Activated naive CD8-positive, alpha-beta T cell treated with anti-CD3 and anti-CD28 coated beads, Interleukin-2, amount 10 ng/mL, durations not matched to agents 7 days and 5 days (primary cell): ENCODE measurements around the gene GPM6B. TPM values are rescaled to one million over a fixed set of nuclear protein-coding genes. Genes with fewer than 3 reads are reported as not detected.

Source experiments
- ATAC-seq: fragments of 150-1000 bp; cut with Tn5 transposase; one replicate; pipeline ENCODE4 v1.10.0; 2021; ENCODE audit warnings: low read depth, moderate library complexity
- POLR2A ChIA-PET: fragments of 350-600 bp; sonication (Branson Sonifier 250); formaldehyde crosslinking; loops from one replicate; lab custom pipeline; 2021; ENCODE audit warnings: antibody characterized with exemption; lab: Charles Lee
- DNase-seq: peaks from one replicate; pipeline ENCODE4 v3.0.0; 2021
- H3K27ac Mint-ChIP-seq: one replicate; pipeline ENCODE4 v1.8.0; 2022; ENCODE audit warnings: mild to moderate bottlenecking, mixed read lengths
- H3K27me3 Mint-ChIP-seq: one replicate; pipeline ENCODE4 v1.8.0; 2022; ENCODE audit warnings: mild to moderate bottlenecking, moderate library complexity, mixed read lengths
- H3K36me3 Mint-ChIP-seq: one replicate; pipeline ENCODE4 v1.8.0; 2021; ENCODE audit warnings: mild to moderate bottlenecking, mixed read lengths
- H3K4me1 Mint-ChIP-seq: one replicate; pipeline ENCODE4 v1.8.0; 2021; ENCODE audit warnings: mixed read lengths
- H3K4me3 Mint-ChIP-seq: one replicate; pipeline ENCODE4 v1.8.0; 2022; ENCODE audit warnings: mild to moderate bottlenecking, moderate library complexity, mixed read lengths
- H3K9me3 Mint-ChIP-seq: one replicate; pipeline ENCODE4 v1.8.0; 2021; ENCODE audit warnings: mixed read lengths
- total RNA-seq, 2 experiments: library from RNA; stranded (reverse); gene quantifications; one replicate each; pipeline ENCODE4 v1.2.3, GENCODE V29; 2021

Gene GPM6B
- total RNA-seq, 2 experiments from 2014 or later, result not detected

DNA sequence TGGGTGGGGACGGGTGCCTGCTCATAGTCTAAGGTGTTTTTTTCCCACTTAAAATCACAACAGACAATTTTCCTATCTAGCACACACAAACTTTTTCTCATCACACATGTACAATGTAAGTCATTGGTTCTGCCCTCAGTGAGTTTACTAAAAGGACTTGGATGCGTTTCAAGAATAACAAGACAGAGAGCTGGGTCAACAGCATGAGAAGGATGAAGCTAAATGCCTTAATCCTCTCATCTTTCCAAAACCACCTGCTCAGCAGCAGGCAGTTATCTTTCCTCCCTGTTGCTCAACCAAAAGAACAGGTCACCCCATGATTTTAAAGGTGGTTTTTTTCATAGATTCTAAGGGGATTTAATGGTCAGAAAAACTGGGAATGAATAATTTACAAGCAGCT, 42.2 kb downstream of the GPM6B start:
- POLR2A ChIA-PET, result no interaction called here

DNA sequence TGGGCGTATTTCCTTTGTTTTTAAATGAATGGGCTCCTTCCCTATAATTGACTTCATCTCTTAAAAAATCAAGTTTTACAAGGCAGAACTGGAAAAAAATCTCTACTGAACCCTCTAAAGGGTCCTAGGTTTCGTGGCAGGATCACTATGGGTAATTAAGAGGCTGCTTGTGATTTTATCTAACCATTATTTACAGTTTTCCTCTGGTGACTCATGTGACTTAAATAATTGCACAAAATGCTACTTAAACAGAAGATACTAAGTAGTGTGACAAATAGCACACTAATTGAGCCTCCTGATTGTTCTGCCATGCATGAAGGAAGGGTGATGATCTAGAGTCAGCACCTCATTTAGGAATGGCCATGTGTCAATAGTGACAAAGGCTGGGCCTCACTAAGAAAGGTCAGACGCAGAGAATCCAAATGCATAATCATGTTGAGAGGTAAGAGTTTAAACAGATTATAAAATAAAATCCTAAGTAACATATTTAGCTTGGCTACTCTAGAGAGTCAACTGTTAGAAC, 46.8 kb downstream of the GPM6B start:
- POLR2A ChIA-PET, result no interaction called here
- H3K4me1 Mint-ChIP-seq, result peaks cover 3% of the 10 kb centered on the region
- no peak overlapping the region for H3K27ac Mint-ChIP-seq
- no peaks in the 10 kb centered on the region for H3K27me3 Mint-ChIP-seq
- no peaks in the 10 kb centered on the region for H3K9me3 Mint-ChIP-seq
- ATAC-seq (no peak), DNase-seq (no peak)
- peaks cover 30% of the 10 kb centered on the region for H3K36me3 Mint-ChIP-seq
- no peak overlapping the region for H3K4me3 Mint-ChIP-seq

More for the DNA sequence above, 42.2 kb downstream of the GPM6B start:
- peaks cover 3% of the 10 kb centered on the region for H3K4me1 Mint-ChIP-seq
- no peaks in the 10 kb centered on the region for H3K27me3 Mint-ChIP-seq
- no peak overlapping the region for H3K4me3 Mint-ChIP-seq
- H3K27ac Mint-ChIP-seq, result no peak overlapping the region
- DNase-seq (no peak), ATAC-seq (no peak)
- no peaks in the 10 kb centered on the region for H3K9me3 Mint-ChIP-seq
- H3K36me3 Mint-ChIP-seq, result peaks cover 11% of the 10 kb centered on the region

DNA sequence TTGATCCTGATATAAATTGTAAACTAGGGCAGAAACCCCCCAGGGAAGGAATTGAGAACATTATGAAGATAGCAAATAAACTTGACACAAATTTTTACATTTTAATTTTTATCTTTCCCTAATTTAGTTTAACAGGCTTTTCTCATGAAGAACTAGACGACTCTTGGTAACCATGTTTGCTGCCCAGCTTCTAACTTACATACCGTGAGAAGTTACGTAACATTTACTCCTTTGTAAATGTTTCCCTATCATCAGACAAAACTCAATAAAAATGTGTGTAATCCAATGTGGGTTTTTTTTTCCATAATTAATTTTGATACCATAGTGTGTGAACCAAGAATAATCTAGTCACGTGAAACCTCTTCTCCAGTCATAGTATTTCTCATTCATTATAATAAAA, 48.0 kb downstream of the GPM6B start:
- no peak overlapping the region for H3K27ac Mint-ChIP-seq
- H3K36me3 Mint-ChIP-seq, result peaks cover 27% of the 10 kb centered on the region
- H3K27me3 Mint-ChIP-seq, result no peaks in the 10 kb centered on the region
- peaks cover 3% of the 10 kb centered on the region for H3K4me1 Mint-ChIP-seq
- H3K9me3 Mint-ChIP-seq, result no peaks in the 10 kb centered on the region
- H3K4me3 Mint-ChIP-seq, result no peak overlapping the region
- POLR2A ChIA-PET, result no interaction called here
- ATAC-seq, result no peak
- no peak for DNase-seq

DNA sequence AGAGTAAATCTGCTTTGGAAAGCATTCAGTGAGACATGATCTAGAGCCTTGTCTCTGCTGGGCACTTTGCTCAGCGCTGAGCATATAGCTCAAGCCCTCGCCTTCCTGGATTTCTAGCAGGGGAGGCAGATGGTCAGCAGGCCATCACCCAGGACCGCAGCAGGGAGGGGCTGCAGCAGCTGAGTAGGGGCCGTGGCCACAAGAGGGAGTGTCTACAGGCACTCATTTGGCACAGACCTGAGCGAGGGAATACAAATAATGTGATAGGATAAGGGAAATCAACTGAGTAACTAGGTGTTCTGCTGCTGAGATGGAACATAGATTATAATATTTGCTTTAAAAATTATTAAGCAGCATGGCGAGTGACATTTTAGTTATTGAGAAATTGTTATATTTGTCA, 52.1 kb downstream of the GPM6B start:
- H3K36me3 Mint-ChIP-seq, result peaks cover 25% of the 10 kb centered on the region
- POLR2A ChIA-PET, result interaction anchor here (0.6 kb wide), 1 partner anchor 67 kb away, joined by 11 read pairs; no protein-coding TSS in a partner anchor
- H3K27ac Mint-ChIP-seq, result no peak overlapping the region
- no peaks in the 10 kb centered on the region for H3K27me3 Mint-ChIP-seq
- no peak for DNase-seq
- no peak overlapping the region for H3K4me3 Mint-ChIP-seq
- no peak for ATAC-seq
- no peaks in the 10 kb centered on the region for H3K9me3 Mint-ChIP-seq
- no peaks in the 10 kb centered on the region for H3K4me1 Mint-ChIP-seq

DNA sequence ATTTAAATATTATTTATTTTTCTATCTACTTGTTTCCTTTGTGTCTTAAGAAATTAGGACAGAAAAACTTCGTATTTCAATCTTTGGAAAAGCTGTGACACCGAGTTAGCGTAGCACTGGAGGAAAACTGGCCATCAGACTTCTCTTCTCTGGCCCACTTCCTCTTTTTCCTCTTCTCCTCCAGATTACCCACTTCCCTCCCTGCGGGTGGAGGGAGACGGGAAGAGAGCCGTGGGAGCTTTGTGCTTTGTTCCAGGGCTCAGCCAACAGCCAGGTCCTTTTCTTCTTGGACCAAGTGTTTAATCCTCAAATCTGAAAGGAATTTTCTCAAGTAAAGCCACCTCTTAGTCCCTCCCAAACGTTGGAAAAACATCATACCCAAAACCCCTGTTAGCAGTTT, 52.6 kb downstream of the GPM6B start:
- Mint-ChIP-seq H3K27ac (no peak overlapping the region), H3K4me3 (no peak overlapping the region), H3K36me3 (peaks cover 25% of the 10 kb centered on the region), H3K4me1 (no peaks in the 10 kb centered on the region), H3K9me3 (no peaks in the 10 kb centered on the region), H3K27me3 (no peaks in the 10 kb centered on the region)
- POLR2A ChIA-PET, result no interaction called here
- ATAC-seq (no peak), DNase-seq (no peak)

DNA sequence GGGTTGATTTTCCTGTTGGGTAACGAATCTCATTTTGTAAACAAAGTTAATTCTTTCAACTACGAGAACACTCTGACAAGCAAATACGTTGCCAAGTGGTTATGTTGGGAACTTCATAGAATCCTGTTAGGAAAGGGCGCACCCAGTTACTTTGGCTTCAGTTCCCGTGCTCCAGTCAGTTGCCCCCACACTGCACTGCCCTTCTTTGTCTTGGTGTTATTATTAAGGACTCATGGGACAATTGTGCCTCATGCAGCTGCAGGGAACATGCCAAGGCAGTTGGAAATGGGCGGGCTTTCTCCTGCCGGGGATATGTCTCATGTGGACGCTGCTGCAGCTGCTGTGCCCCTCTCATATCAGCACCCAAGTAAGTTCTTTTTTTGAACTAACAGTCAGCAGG, 53.4 kb downstream of the GPM6B start:
- ATAC-seq, result no peak
- H3K27ac Mint-ChIP-seq, result no peak overlapping the region
- no peak overlapping the region for H3K4me3 Mint-ChIP-seq
- DNase-seq, result no peak
- POLR2A ChIA-PET, result no interaction called here
- H3K27me3 Mint-ChIP-seq, result no peaks in the 10 kb centered on the region
- H3K4me1 Mint-ChIP-seq, result no peaks in the 10 kb centered on the region
- peaks cover 23% of the 10 kb centered on the region for H3K36me3 Mint-ChIP-seq
- H3K9me3 Mint-ChIP-seq, result no peaks in the 10 kb centered on the region

DNA sequence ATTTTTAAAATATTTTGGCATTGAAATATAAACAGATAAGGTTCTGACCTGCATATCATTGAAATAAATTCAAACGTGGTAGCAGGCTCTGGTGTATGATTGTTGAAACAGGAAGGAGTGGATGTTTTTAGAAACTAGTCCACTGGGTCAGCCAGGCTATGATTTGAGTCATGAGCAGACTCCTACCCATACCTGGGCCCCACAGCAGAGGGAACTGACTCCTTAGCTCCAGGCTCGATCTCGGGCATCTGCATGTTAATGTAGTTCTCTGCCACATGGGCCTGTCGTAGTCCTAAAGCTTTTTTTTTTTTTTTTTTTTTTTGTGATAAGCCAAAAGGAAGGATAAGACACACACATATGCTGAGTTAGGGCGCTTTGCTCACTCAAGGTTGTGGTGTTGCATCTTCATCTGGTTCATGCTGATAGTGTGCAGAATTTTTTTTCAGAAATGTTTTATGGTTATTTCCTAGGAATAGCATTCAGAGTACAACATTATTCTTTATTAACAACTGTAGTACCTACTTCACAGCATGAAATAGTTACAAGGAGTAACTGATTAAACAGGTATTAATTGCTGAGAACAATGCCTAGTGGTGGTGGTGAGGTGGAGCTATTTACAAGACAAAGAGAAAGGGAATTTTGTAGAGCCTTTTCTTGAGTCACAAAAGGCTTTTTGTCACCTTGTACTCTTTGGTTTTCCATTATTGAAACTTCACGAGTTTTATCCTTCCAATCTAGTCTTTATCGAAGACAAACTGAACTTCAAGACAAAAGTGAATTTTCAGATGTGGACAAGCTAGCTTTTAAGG, 55.1 kb downstream of the GPM6B start:
- POLR2A ChIA-PET, result no interaction called here
- H3K27ac Mint-ChIP-seq, result no peak overlapping the region
- H3K36me3 Mint-ChIP-seq, result peaks cover 14% of the 10 kb centered on the region
- no peaks in the 10 kb centered on the region for H3K27me3 Mint-ChIP-seq
- ATAC-seq (no peak), DNase-seq (no peak)
- H3K4me3 Mint-ChIP-seq, result no peak overlapping the region
- no peaks in the 10 kb centered on the region for H3K9me3 Mint-ChIP-seq
- H3K4me1 Mint-ChIP-seq, result no peaks in the 10 kb centered on the region

DNA sequence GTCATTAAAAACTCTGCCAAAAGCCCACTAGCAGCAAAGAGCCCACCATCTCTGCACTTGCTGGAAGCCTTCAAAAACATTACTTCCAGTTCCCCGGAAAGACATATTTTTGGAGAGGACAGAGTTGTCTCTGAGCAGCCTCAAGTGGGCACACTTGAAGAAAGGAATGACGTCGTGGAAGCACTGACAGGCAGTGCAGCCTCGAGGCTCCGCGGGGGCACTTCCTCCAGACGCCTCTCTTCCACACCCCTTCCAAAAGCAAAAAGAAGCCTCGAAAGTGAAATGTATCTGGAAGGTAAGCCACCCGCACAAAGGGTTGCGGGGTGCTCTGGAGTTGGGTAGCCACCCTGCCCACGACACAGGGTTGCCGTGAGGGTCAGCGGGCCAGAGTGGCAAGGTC, 56.5 kb downstream of the GPM6B start:
- Mint-ChIP-seq H3K27ac (no peak overlapping the region), H3K9me3 (no peaks in the 10 kb centered on the region), H3K4me3 (no peak overlapping the region), H3K27me3 (no peaks in the 10 kb centered on the region), H3K4me1 (peaks cover 2% of the 10 kb centered on the region), H3K36me3 (peaks cover 6% of the 10 kb centered on the region)
- ATAC-seq (no peak), DNase-seq (no peak)
- POLR2A ChIA-PET, result no interaction called here

DNA sequence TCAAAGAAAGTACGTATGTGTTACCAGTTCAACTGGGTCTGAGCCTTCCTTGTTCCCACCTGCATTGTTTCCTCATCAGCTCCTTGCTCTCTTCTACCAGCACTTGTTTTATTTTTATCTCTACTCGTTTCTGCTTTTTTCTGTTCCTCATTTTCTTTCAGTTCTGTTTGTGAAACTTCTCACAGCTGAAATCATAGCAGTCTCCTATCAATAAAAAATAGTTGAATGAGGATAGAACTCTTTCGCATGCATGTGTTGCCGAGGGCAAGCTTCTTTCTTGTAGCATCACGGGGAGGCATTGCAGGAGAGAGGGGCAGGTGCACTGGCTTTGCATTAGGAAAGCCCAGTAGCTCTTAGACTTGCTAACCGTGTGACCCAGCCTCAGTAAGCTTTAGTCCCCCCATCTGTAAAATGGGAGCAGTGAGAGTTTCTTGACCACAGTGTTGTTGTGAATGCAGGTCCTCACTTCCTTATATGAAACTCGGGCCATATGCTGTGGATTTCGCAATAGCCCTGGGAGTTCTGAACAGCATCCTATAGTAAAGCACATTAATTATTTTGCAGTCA, 57.7 kb downstream of the GPM6B start:
- no peaks in the 10 kb centered on the region for H3K9me3 Mint-ChIP-seq
- no peak for DNase-seq
- no peak overlapping the region for H3K4me3 Mint-ChIP-seq
- H3K27me3 Mint-ChIP-seq, result no peaks in the 10 kb centered on the region
- ATAC-seq, result no peak
- H3K36me3 Mint-ChIP-seq, result peaks cover 4% of the 10 kb centered on the region
- no peak overlapping the region for H3K27ac Mint-ChIP-seq
- H3K4me1 Mint-ChIP-seq, result peaks cover 6% of the 10 kb centered on the region
- POLR2A ChIA-PET, result no interaction called here

DNA sequence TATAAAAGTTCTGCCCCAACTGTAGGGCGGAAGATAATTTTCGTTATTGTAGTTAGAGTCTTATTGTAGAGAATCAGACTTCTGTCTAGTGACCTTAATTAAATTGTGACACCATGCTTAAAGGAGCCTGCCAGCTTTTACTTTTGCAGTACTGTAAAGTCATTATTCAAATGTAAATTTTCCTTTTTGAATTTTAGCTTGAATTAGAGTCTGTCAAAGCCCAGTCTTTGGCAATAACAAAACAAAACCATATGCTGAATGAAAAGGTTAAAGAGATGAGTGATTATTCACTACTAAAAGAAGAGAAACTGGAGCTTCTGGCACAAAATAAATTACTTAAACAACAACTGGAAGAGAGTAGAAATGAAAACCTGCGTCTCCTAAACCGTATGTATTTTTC, 60.5 kb downstream of the GPM6B start:
- peaks cover 10% of the 10 kb centered on the region for H3K4me1 Mint-ChIP-seq
- H3K9me3 Mint-ChIP-seq, result no peaks in the 10 kb centered on the region
- peaks cover 12% of the 10 kb centered on the region for H3K36me3 Mint-ChIP-seq
- POLR2A ChIA-PET, result no interaction called here
- DNase-seq (no peak), ATAC-seq (no peak)
- H3K27me3 Mint-ChIP-seq, result no peaks in the 10 kb centered on the region
- no peak overlapping the region for H3K27ac Mint-ChIP-seq
- H3K4me3 Mint-ChIP-seq, result no peak overlapping the region

DNA sequence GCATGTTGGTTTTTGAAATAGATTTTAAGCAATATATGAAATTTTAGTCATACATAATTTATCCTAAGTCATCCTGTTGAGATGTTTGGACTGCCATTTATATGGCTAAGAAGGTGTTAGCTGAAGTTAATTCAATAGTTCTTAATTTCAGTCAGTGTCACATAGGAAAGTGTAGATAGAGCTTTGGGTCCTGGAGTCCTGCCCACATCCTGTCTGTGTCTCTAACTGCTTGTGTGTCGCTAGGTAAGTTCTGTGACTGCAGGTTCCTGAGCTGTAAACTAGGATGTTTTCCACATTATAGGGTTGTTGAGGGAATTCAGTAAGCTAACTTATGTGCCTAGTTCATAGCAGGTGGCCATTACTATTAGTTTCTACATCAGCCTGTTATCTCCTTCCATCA, 61.6 kb downstream of the GPM6B start:
- Mint-ChIP-seq H3K36me3 (peaks cover 10% of the 10 kb centered on the region), H3K4me1 (peaks cover 13% of the 10 kb centered on the region)
- POLR2A ChIA-PET, result interaction anchor here (0.7 to 1.5 kb wide), 3 partner anchors 21 to 275 kb away, joined by 4 to 8 read pairs (median 4); partner anchors contain the start of genes GEMIN8, OFD1 and TRAPPC2

DNA sequence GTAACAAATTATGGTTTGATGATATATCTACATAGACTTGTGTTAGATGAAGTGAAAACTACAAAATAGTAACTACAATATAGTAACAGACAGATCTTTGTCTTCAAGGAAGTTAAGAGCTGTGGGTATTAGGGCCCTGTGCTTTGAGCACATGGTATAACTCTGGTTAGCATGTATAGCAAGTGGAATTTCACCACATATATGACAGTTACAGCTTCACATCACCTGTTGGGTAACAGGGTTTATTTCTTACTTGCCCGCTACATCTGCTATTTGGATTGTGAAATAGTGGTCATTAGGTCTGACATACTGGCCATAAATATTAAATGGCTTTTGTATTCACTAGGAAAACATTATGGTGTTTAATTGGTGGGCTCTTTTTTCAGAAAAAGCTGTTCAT, 62.1 kb downstream of the GPM6B start:
- Mint-ChIP-seq H3K9me3 (no peaks in the 10 kb centered on the region), H3K4me1 (peaks cover 13% of the 10 kb centered on the region), H3K4me3 (no peak overlapping the region), H3K27ac (no peak overlapping the region), H3K27me3 (no peaks in the 10 kb centered on the region), H3K36me3 (peaks cover 7% of the 10 kb centered on the region)
- no peak for DNase-seq
- POLR2A ChIA-PET, result interaction anchor here (0.8 to 1.5 kb wide), 2 partner anchors 20 to 275 kb away, joined by 4 to 8 read pairs; partner anchors contain the start of genes GEMIN8, OFD1 and TRAPPC2
- no peak for ATAC-seq

More for the DNA sequence above, 61.6 kb downstream of the GPM6B start:
- Mint-ChIP-seq H3K4me3 (no peak overlapping the region), H3K9me3 (no peaks in the 10 kb centered on the region), H3K27ac (no peak overlapping the region), H3K27me3 (no peaks in the 10 kb centered on the region)
- DNase-seq (no peak), ATAC-seq (peak; percentile 86)

DNA sequence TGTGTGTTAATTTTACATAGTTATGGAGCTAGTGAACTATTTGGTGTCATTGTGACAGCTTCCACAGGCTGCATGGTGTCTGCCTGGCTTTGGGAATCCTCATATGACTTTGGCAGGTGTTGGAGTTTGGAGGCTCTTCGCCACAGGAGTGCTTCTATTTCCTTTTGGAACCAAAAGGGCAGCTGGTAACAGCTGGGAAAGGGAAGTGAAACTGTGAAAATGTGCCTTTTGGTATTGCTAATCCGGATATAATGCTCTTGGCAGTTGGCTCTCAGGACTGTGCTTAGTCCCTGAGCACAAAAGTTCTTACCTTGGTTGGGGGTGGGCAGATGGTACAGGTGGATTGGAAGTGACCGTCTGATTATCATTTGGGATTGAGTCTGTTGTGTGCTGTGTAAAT, 64.2 kb downstream of the GPM6B start:
- Mint-ChIP-seq H3K4me3 (no peak overlapping the region), H3K27me3 (no peaks in the 10 kb centered on the region), H3K27ac (peak overlapping the region; percentile 76), H3K36me3 (peaks cover 7% of the 10 kb centered on the region), H3K9me3 (no peaks in the 10 kb centered on the region), H3K4me1 (peaks cover 13% of the 10 kb centered on the region)
- DNase-seq (no peak), ATAC-seq (no peak)
- POLR2A ChIA-PET, result interaction anchor here (0.6 kb wide), 1 partner anchor 58 kb away, joined by 3 read pairs; no protein-coding TSS in a partner anchor
